AG09319 (cell line): ENCODE results near the gene AKAP13.

Experiments
- DNase-seq: peaks from one replicate; pipeline ENCODE4 v3.0.0-alpha.2; 2010; ENCODE audit warnings: low read depth; ENCODE audit errors: extremely low read depth
- CTCF ChIP-seq: IDR thresholded peaks from 2 replicates; pipeline ENCODE4 v1.5.1; 2011; ENCODE audit warnings: low read depth, mild to moderate bottlenecking, inconsistent platforms, low read length, moderate library complexity

AKAP13 gene

GRCh38 chr15:85379403-85380131 is 836 bp upstream of the AKAP13 start:
- no peak for DNase-seq
- TF ChIP-seq CTCF = no peak

- no peak for DNase-seq
These were observed 624 bp downstream of the AKAP13 start for GRCh38 chr15:85380812-85381642.

GRCh38 chr15:85381850-85382751 is 1.7 kb downstream of the AKAP13 start:
- no peak for TF ChIP-seq CTCF
- DNase-seq = no peak

More at GRCh38 chr15:85380812-85381642, 624 bp downstream of the AKAP13 start:
- TF ChIP-seq CTCF = no peak

GRCh38 chr15:85382942-85383341 is 2.5 kb downstream of the AKAP13 start:
- no peak for TF ChIP-seq CTCF

GRCh38 chr15:85383470-85384148 is 3.2 kb downstream of the AKAP13 start:
- DNase-seq = no peak
- TF ChIP-seq CTCF = no peak

More at GRCh38 chr15:85382942-85383341, 2.5 kb downstream of the AKAP13 start:
- no peak for DNase-seq

- no peak for DNase-seq
These were observed 5.9 kb downstream of the AKAP13 start for GRCh38 chr15:85386261-85386660.

More at GRCh38 chr15:85386261-85386660, 5.9 kb downstream of the AKAP13 start:
- no peak for TF ChIP-seq CTCF
